ENCODE measurements around the gene TAB2.
"Not testable (repeated sequence)": the region's sequence is repeated elsewhere in the genome, so short reads cannot be mapped to it uniquely, and the experiment has no call there.

TAB2 gene

GRCh38 chr6:149343501-149343900 is 26.0 kb downstream of the TAB2 start:
- Histone ChIP-seq H3K79me2 (ENCODE audit: control insufficient read depth, low read length) (peaks cover 85% of the 10 kb centered on the region), H4K20me1 (ENCODE audit: control insufficient read depth, insufficient read depth, low read depth, low read length) (peaks cover 14% of the 10 kb centered on the region; the same call in 1 of the 2 replicates), H3K4me3 (ENCODE audit: low read length) (no peak overlapping the region), H3K9me2 (replicated peaks; ENCODE audit: control insufficient read depth, low read length) (no peaks in the 10 kb centered on the region), H3K27ac (ENCODE audit: low read depth, low read length) (no peak overlapping the region), H3K4me2 (ENCODE audit: low read length) (no peak overlapping the region), H3K4me1 (ENCODE audit: control insufficient read depth, low read length) (peaks cover 32% of the 10 kb centered on the region), H3F3A (ENCODE audit: control insufficient read depth, insufficient read depth) (peaks cover 6% of the 10 kb centered on the region; the same call in 1 of the 2 replicates), H3K9me3 (ENCODE audit: control insufficient read depth, insufficient read depth, low read length) (no peaks in the 10 kb centered on the region), H3K36me3 (ENCODE audit: control insufficient read depth, low read length) (peaks cover 11% of the 10 kb centered on the region), H3K27me3 (ENCODE audit: control insufficient read depth, low read length) (no peaks in the 10 kb centered on the region)
- TF ChIP-seq CTCF (IDR thresholded peaks at IDR 0.05; ENCODE audit: low read depth, low read length, poor library complexity, severe bottlenecking) (no peak), EZH2phosphoT487 (IDR thresholded peaks at IDR 0.05; ENCODE audit: borderline replicate concordance, low read length) (no peak)

- Histone ChIP-seq H4K20me1 (ENCODE audit: control insufficient read depth, insufficient read depth, low read depth, low read length) (peaks cover 12% of the 10 kb centered on the region; the same call in 1 of the 2 replicates), H3K4me1 (ENCODE audit: control insufficient read depth, low read length) (peaks cover 24% of the 10 kb centered on the region), H3K27ac (ENCODE audit: low read depth, low read length) (no peak overlapping the region), H3K79me2 (ENCODE audit: control insufficient read depth, low read length) (peaks cover 77% of the 10 kb centered on the region), H3F3A (ENCODE audit: control insufficient read depth, insufficient read depth) (peaks cover 6% of the 10 kb centered on the region; the same call in 1 of the 2 replicates), H3K9me3 (ENCODE audit: control insufficient read depth, insufficient read depth, low read length) (no peaks in the 10 kb centered on the region), H3K9me2 (replicated peaks; ENCODE audit: control insufficient read depth, low read length) (no peaks in the 10 kb centered on the region), H3K36me3 (ENCODE audit: control insufficient read depth, low read length) (peaks cover 11% of the 10 kb centered on the region), H3K4me2 (ENCODE audit: low read length) (no peak overlapping the region), H3K27me3 (ENCODE audit: control insufficient read depth, low read length) (no peaks in the 10 kb centered on the region), H3K4me3 (ENCODE audit: low read length) (no peak overlapping the region)
- TF ChIP-seq EZH2phosphoT487 (IDR thresholded peaks at IDR 0.05; ENCODE audit: borderline replicate concordance, low read length) (no peak), CTCF (IDR thresholded peaks at IDR 0.05; ENCODE audit: low read depth, low read length, poor library complexity, severe bottlenecking) (no peak)
Observed at GRCh38 chr6:149346078-149346477, 28.6 kb downstream of the TAB2 start.

DNA sequence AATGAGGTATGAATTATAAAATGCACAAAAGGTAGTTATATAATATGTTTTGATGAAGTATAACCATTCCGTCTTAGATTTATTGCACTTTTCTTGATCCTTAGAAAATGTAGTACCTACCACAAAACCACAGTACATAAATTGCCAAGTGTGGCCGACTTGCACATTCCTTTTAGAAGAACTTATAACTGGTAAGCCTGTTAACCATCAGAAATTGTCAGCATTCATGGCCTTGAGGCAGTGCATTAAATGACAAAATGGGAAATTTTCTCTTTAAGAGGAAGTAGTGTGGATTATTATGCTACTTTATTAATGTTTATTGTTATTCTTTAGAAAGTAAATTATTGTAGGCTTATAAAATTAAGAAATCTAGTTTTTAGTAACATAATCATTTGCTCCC is 29.6 kb downstream of the TAB2 start:
- H3F3A ChIP-seq (ENCODE audit: control insufficient read depth, insufficient read depth): 0 out of 2 replicates have a peak, but pooled peaks cover 3% of the 10 kb centered on the region
- H3K79me2 ChIP-seq (ENCODE audit: control insufficient read depth, low read length): peaks cover 77% of the 10 kb centered on the region
- no peak overlapping the region for H3K4me2 ChIP-seq (ENCODE audit: low read length)
- H3K9me3 ChIP-seq (ENCODE audit: control insufficient read depth, insufficient read depth, low read length): no peaks in the 10 kb centered on the region
- H4K20me1 ChIP-seq (ENCODE audit: control insufficient read depth, insufficient read depth, low read depth, low read length): peaks cover 7% of the 10 kb centered on the region; the same call in 1 of the 2 replicates
- H3K4me1 ChIP-seq (ENCODE audit: control insufficient read depth, low read length): peaks cover 14% of the 10 kb centered on the region
- H3K9me2 ChIP-seq (replicated peaks; ENCODE audit: control insufficient read depth, low read length): no peaks in the 10 kb centered on the region
- H3K27me3 ChIP-seq (ENCODE audit: control insufficient read depth, low read length): no peaks in the 10 kb centered on the region
- H3K36me3 ChIP-seq (ENCODE audit: control insufficient read depth, low read length): peaks cover 11% of the 10 kb centered on the region
- H3K27ac ChIP-seq (ENCODE audit: low read depth, low read length): no peak overlapping the region
- H3K4me3 ChIP-seq (ENCODE audit: low read length): no peak overlapping the region
- TF ChIP-seq CTCF (IDR thresholded peaks at IDR 0.05; ENCODE audit: low read depth, low read length, poor library complexity, severe bottlenecking) (no peak), EZH2phosphoT487 (IDR thresholded peaks at IDR 0.05; ENCODE audit: borderline replicate concordance, low read length) (no peak)

DNA sequence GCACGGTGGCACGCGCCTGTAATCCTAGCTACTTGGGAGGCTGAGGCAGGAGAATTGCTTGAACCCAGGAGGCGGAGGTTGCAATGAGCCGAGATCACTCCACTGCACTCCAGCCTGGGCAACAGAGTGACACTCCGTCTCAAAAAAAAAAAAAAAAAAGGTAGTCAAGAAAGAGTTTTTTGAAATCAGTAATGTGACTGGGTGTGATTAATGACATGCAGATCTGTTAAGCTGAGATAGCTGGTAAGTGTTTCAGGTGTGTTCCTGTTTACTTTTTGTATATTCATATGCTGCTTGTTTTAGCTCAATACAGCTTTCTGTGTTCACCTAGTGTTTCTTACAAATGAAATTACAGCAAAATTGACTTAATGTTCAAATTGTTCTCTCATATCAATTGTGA is 31.8 kb downstream of the TAB2 start:
- H3K4me2 ChIP-seq (ENCODE audit: low read length); H3K4me3 ChIP-seq (ENCODE audit: low read length); H3K9me2 ChIP-seq (replicated peaks; ENCODE audit: control insufficient read depth, low read length); H3F3A ChIP-seq (ENCODE audit: control insufficient read depth, insufficient read depth); H3K27ac ChIP-seq (ENCODE audit: low read depth, low read length); H3K9me3 ChIP-seq (ENCODE audit: control insufficient read depth, insufficient read depth, low read length); H3K4me1 ChIP-seq (ENCODE audit: control insufficient read depth, low read length); H4K20me1 ChIP-seq (ENCODE audit: control insufficient read depth, insufficient read depth, low read depth, low read length); H3K27me3 ChIP-seq (ENCODE audit: control insufficient read depth, low read length); H3K36me3 ChIP-seq (ENCODE audit: control insufficient read depth, low read length): not testable (repeated sequence)
- H3K79me2 ChIP-seq (ENCODE audit: control insufficient read depth, low read length): peaks cover 76% of the 10 kb centered on the region

All from DOHH2 (cell line).